NT2/D1 (cell line): ENCODE data around the gene TMSB4Y.

Experiments
- SUZ12 ChIP-seq: IDR thresholded peaks from 2 replicates; pipeline ENCODE4 v1.6.1; 2011; ENCODE audit not compliant: insufficient read length, insufficient read depth; ENCODE audit errors: extremely low read depth
- YY1 ChIP-seq: IDR thresholded peaks from 2 replicates; pipeline ENCODE4 v1.6.1; 2011; ENCODE audit not compliant: insufficient read length, insufficient read depth
- ZNF274 ChIP-seq: IDR thresholded peaks from 2 replicates; pipeline ENCODE4 v1.6.1; 2011; ENCODE audit warnings: mild to moderate bottlenecking, low read depth, low read length

DNA sequence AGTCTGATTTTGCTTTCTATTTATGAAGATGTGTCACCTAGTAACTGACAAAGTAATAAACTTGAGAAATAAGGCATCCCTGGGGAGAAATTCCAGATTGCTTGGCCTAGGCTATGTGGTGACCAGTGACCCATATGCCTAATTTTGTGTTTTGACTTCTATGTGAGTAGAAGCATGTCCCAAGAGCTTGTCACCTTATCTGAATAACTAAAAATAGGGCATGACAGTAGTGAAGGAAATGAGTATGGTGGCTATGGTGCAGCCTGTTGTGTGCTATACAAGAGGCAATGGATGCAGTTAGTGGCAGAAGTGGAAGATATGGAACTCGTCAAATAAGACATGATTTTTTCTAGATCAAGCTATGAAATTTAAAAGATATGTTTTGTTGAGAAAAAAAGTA is 15.3 kb downstream of the TMSB4Y start:
- TF ChIP-seq ZNF274: no peak
- no peak for TF ChIP-seq YY1
- no peak for TF ChIP-seq SUZ12
